NCI-H510A (cell line): ENCODE measurements around the gene ATP8B4.
"Not testable (repeated sequence)": the region's sequence is repeated elsewhere in the genome, so short reads cannot be mapped to it uniquely, and the experiment has no call there.

ENCODE experiments used
- DNase-seq: peaks from one replicate; lab custom pipeline; 2025; lab: John Stamatoyannopoulos, UW

Gene ATP8B4

GRCh38 chr15:50017522-50017921, 101.5 kb downstream of the ATP8B4 start:
- DNase-seq: no peak

- no peak for DNase-seq
Measured at GRCh38 chr15:50016951-50017350, 102.1 kb downstream of the ATP8B4 start.

- no peak for DNase-seq
Measured at GRCh38 chr15:50012790-50013189, 106.2 kb downstream of the ATP8B4 start.

GRCh38 chr15:50009634-50010033, 109.4 kb downstream of the ATP8B4 start:
- DNase-seq: no peak

- peak; percentile 24 for DNase-seq
Measured at GRCh38 chr15:50003786-50004334, 115.2 kb downstream of the ATP8B4 start.

GRCh38 chr15:49991587-49991986, 127.4 kb downstream of the ATP8B4 start:
- no peak for DNase-seq

GRCh38 chr15:49990835-49991545, 128.0 kb downstream of the ATP8B4 start:
- DNase-seq: no peak

- no peak for DNase-seq
Measured at GRCh38 chr15:49989498-49989897, 129.5 kb downstream of the ATP8B4 start.

- no peak for DNase-seq
Measured at GRCh38 chr15:49988766-49989165, 130.3 kb downstream of the ATP8B4 start.

- no peak for DNase-seq
Measured at GRCh38 chr15:49987896-49988295, 131.1 kb downstream of the ATP8B4 start.

GRCh38 chr15:49987198-49987785, 131.7 kb downstream of the ATP8B4 start:
- DNase-seq: no peak

- DNase-seq: no peak
Measured at GRCh38 chr15:49986326-49986725, 132.7 kb downstream of the ATP8B4 start.

GRCh38 chr15:49985463-49985862, 133.6 kb downstream of the ATP8B4 start:
- DNase-seq: no peak

- DNase-seq: no peak
Measured at GRCh38 chr15:49984436-49984835, 134.6 kb downstream of the ATP8B4 start.

GRCh38 chr15:49982584-49982983, 136.4 kb downstream of the ATP8B4 start:
- DNase-seq: no peak

- no peak for DNase-seq
Measured at GRCh38 chr15:49979705-49980382, 139.2 kb downstream of the ATP8B4 start.

GRCh38 chr15:49978121-49978520, 140.9 kb downstream of the ATP8B4 start:
- no peak for DNase-seq

- no peak for DNase-seq
Measured at GRCh38 chr15:49977306-49977705, 141.7 kb downstream of the ATP8B4 start.

GRCh38 chr15:49964551-49964950, 154.5 kb downstream of the ATP8B4 start:
- DNase-seq: no peak

- DNase-seq: no peak
Measured at GRCh38 chr15:49964061-49964460, 155.0 kb downstream of the ATP8B4 start.

GRCh38 chr15:49963033-49963772, 155.8 kb downstream of the ATP8B4 start:
- not testable (repeated sequence) for DNase-seq

- DNase-seq: no peak
Measured at GRCh38 chr15:49962044-49962602, 156.9 kb downstream of the ATP8B4 start.
